Fibroblast of the aortic adventitia (primary cell): ENCODE measurements around the gene SLC29A3. TPM values are rescaled to one million over a fixed set of nuclear protein-coding genes. Genes with fewer than 3 reads are reported as not detected.
A peak's percentile ranks its signal among the peaks of the same experiment; 100 is the strongest.

ENCODE experiments used
- DNase-seq: peaks from one replicate; pipeline ENCODE4 v3.0.0-alpha.2; 2010; ENCODE audit warnings: low read depth
- H3K4me3 ChIP-seq: 2 replicates; pipeline ENCODE4 v1.5.1; 2011; ENCODE audit warnings: low read depth, mild to moderate bottlenecking, control low read depth, low read length, moderate library complexity
- total RNA-seq: library from RNA; depleted of rRNA; stranded (reverse); fragments of >200 nt; gene quantifications from 2 replicates; pipeline ENCODE4 v1.2.3, GENCODE V29; 2012; ENCODE audit warnings: low replicate concordance
- TF ChIP-seq, protein P1 (sequence below): IDR thresholded peaks from 2 replicates; pipeline ENCODE4 v1.5.1; 2011; ENCODE audit warnings: mild to moderate bottlenecking, low read length, control low read depth, inconsistent platforms; ENCODE audit not compliant: insufficient read depth

The SLC29A3 gene
- total RNA-seq, 1 donor = 1.2 TPM

- DNase-seq = no peak
- TF ChIP-seq, protein P1, sequence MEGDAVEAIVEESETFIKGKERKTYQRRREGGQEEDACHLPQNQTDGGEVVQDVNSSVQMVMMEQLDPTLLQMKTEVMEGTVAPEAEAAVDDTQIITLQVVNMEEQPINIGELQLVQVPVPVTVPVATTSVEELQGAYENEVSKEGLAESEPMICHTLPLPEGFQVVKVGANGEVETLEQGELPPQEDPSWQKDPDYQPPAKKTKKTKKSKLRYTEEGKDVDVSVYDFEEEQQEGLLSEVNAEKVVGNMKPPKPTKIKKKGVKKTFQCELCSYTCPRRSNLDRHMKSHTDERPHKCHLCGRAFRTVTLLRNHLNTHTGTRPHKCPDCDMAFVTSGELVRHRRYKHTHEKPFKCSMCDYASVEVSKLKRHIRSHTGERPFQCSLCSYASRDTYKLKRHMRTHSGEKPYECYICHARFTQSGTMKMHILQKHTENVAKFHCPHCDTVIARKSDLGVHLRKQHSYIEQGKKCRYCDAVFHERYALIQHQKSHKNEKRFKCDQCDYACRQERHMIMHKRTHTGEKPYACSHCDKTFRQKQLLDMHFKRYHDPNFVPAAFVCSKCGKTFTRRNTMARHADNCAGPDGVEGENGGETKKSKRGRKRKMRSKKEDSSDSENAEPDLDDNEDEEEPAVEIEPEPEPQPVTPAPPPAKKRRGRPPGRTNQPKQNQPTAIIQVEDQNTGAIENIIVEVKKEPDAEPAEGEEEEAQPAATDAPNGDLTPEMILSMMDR = no peak
- peak overlapping the region; percentile 78 for H3K4me3 ChIP-seq
Measured at GRCh38 chr10:71319800-71320392, 837 bp downstream of the SLC29A3 start.

GRCh38 chr10:71320592-71320991, 1.5 kb downstream of the SLC29A3 start:
- no peak for DNase-seq
- TF ChIP-seq, protein P1 = no peak
- no peak overlapping the region for H3K4me3 ChIP-seq

DNA sequence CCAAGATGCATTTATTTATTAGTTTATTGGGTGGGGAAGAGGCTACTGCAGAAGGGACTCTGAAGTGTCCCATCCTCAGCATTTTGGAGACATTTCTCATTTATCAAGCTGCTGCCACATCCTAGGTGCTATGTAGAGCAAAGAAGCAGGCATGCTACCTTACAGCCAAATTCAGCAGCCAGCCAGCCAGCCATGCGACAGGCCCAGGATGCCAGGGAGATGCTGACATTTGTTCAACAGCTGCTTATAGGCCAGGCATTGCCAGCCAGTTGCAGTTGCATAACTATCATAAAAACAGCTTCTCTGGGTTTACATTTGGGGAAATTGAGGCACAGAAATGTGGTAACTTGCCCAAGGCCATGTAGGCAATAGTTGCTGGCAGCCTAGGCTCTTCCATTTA, 2.3 kb downstream of the SLC29A3 start:
- no peak for DNase-seq
- TF ChIP-seq, protein P1 = no peak
- H3K4me3 ChIP-seq = no peak overlapping the region

DNA sequence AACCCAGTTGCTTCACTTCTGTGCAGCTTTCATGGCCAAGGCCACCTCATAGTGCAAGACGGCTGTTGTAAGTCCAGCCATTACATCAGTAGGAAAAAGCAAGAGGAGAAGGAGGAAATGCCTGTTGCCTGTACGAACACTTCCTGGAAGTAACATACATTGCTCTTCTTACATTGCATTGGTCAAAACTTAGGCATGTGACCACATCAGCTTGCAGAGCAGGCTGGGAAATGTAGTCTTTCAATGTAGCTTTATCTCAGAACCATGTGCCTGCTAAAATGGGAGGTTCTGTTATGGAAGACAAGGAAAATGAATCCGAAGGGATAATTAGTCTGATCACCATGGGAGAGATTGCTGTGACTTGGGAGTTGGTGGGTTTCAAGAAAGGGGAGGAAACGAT, 4.3 kb downstream of the SLC29A3 start:
- peak; percentile 19 for DNase-seq
- TF ChIP-seq, protein P1 = no peak
- H3K4me3 ChIP-seq = no peak overlapping the region

DNA sequence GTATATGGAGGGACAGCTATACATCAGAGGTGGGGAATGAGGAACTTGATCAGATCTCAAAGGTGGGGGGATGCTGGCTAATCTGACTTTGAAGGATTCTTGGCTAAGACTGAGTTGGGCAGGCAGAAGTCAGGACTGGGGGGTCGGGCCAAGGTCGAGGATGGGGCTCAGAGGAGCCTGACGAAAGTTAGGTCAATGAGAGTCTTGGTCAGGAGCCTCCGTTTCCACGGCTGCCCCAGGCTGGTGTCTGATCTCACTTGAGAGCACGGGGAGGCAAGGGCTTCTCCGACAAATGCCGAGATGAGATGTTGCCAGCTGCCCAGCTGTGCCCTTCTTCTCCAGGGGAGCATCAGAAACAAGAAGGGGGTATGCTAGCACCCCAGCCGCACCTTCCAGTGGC, 5.7 kb downstream of the SLC29A3 start:
- no peak for DNase-seq
- TF ChIP-seq, protein P1 = no peak
- H3K4me3 ChIP-seq = no peak overlapping the region

- TF ChIP-seq, protein P1 = no peak
- DNase-seq = no peak
- H3K4me3 ChIP-seq = no peak overlapping the region
Measured at GRCh38 chr10:71325267-71325666, 6.2 kb downstream of the SLC29A3 start.

DNA sequence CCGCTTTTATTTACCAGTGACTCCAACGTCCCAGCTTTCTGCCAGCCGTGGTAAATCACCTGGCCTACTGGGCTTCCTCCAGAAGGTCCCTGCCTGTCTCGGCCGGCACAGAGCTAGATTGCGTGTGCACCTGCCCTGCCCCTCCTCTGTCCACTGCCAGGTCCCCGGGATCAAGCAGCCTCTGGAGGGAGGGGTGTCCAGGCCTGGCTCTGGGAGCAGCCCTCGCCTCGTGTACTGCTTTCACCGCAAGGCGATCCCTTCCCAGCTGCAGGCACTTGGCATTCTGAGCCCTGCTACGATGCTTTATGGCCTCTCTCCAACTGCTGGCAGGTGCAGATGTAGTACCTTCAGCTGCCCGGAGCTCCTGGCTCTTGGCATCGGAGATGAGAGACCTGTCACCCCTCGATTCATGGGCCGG, 7.4 kb downstream of the SLC29A3 start:
- DNase-seq = no peak
- H3K4me3 ChIP-seq = no peak overlapping the region
- TF ChIP-seq, protein P1 = no peak
